Right ventricle myocardium superior (tissue), 1 donor: Measurements from ENCODE around the gene KCNJ16. TPM values are rescaled to one million over a fixed set of nuclear protein-coding genes. Genes with fewer than 3 reads are reported as not detected.

Source experiments
- ATAC-seq: fragments of 200-7000 bp; cut with Tn5 transposase; one replicate; pipeline ENCODE4 v1.9.1; 2020; ENCODE audit warnings: mild to moderate bottlenecking; ENCODE audit not compliant: poor library complexity
- DNase-seq: peaks from one replicate; pipeline ENCODE4 v3.0.0-alpha.2; 2020
- intact Hi-C: fragments of 100-400 bp; cut with DNase I; formaldehyde crosslinking; loops from one replicate; pipeline ENCODE4 v1.11.2; 2022
- total RNA-seq: library from RNA; stranded (reverse); fragmentation: NEBNext Ultra II Directional; extraction: Animal tissue kit (Norgen Biotek cat#: 25700); gene quantifications from one replicate; pipeline ENCODE4 v1.2.1, GENCODE V29; 2021
- donor health status: DM: no; HTN: yes; CAD: no; lungs with severe emphysema.

Gene KCNJ16
- total RNA-seq, 1 donor from 2014 or later = not detected

DNA sequence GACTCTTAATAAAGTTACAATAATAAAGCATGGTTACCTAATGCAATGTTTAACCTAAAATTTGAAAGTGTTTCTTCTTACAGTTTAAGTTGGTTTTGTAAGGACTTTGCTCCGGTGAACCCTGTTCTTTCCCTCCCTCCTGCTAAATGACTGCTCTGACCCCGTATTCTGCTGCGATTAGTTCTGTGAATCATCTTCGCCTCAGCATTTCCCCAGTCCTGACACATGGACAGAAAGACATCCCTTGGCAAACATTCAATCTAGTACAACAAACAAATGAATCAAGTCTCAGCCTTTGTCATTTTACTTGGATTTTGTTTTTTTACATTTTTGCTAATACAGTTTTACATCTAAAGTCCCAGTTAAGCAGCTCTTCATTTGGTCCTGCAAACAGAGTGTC lies 109.7 kb downstream of the KCNJ16 start:
- no peak for DNase-seq
- intact Hi-C loops = no loop called here
- ATAC-seq = no peak

Other genes starting within 250 kb of the KCNJ16 start
- gene KCNJ2, start 94.3 kb downstream of the KCNJ16 start, total RNA-seq = 47.1 TPM